WI38 (cell line): ENCODE measurements around the gene CAPG.

Experiments used
- H3K4me3 ChIP-seq: 2 replicates; pipeline ENCODE4 v1.5.1; 2011; ENCODE audit warnings: low read depth, mild to moderate bottlenecking, control low read depth, low read length
- TF ChIP-seq, protein P1 (sequence below): IDR thresholded peaks from 2 replicates; pipeline ENCODE4 v1.5.1; 2012; ENCODE audit warnings: low read depth, mild to moderate bottlenecking, control low read depth, low read length

CAPG gene

DNA sequence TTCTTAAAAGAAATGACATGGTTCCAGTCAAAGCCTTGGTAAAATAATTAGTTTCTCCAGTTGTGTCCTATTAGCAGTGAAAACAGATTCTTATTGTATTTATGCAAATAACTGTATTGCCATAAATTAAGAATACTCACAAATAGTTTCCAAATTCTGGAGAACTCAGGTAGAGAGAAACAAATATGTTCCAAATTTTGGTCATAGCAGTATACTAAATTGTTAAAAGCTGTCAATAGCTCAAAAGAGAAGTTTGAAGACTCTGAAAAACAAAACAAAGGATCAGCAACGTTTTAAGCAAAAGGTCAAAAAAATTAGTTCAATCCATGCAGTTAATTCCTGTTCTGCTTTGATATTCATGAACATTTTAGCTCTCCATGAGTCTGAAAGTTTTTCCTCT is 30.1 kb downstream of the CAPG start:
- TF ChIP-seq, protein P1, sequence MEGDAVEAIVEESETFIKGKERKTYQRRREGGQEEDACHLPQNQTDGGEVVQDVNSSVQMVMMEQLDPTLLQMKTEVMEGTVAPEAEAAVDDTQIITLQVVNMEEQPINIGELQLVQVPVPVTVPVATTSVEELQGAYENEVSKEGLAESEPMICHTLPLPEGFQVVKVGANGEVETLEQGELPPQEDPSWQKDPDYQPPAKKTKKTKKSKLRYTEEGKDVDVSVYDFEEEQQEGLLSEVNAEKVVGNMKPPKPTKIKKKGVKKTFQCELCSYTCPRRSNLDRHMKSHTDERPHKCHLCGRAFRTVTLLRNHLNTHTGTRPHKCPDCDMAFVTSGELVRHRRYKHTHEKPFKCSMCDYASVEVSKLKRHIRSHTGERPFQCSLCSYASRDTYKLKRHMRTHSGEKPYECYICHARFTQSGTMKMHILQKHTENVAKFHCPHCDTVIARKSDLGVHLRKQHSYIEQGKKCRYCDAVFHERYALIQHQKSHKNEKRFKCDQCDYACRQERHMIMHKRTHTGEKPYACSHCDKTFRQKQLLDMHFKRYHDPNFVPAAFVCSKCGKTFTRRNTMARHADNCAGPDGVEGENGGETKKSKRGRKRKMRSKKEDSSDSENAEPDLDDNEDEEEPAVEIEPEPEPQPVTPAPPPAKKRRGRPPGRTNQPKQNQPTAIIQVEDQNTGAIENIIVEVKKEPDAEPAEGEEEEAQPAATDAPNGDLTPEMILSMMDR: no peak
- H3K4me3 ChIP-seq: no peak overlapping the region

DNA sequence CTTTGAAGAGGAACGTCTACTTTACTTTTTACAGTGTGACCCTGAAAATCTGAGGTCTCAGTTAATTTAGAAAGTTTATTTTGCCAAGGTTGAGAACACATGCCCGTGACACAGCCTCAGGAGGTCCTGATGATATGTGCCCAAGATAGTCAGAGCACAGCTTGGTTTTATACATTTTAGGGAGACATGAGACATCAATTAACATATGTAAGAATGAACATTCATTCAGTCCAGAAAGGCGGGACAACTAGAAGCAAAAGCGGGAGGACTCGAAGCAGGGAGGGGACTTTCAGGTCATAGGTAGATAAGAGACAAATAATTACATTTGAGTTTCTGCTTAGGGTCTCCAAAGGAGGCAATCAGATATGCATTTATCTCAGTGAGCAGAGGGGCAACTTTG is 31.9 kb downstream of the CAPG start:
- TF ChIP-seq, protein P1: no peak

DNA sequence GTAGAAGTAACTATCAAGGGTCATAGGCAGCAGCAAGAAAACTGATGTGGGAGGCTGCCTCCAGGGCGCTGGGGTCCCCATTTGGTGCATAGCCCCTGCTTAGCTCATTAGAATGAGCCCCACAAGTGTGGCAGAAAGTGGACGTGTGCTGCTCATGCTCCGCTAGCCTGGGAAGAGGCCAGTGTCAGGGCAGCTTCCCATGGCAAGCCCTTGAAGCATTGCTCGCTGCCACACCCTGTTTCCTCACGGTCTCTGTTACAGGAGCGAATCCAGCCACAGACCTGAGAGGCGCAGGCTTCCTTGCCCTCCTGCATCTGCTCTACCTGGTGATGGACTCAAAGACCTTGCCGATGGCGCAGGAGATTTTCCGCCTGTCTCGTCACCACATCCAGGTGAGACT is 33.1 kb downstream of the CAPG start:
- H3K4me3 ChIP-seq: no peak overlapping the region
- TF ChIP-seq, protein P1: no peak

More for the DNA sequence above, 31.9 kb downstream of the CAPG start:
- no peak overlapping the region for H3K4me3 ChIP-seq

DNA sequence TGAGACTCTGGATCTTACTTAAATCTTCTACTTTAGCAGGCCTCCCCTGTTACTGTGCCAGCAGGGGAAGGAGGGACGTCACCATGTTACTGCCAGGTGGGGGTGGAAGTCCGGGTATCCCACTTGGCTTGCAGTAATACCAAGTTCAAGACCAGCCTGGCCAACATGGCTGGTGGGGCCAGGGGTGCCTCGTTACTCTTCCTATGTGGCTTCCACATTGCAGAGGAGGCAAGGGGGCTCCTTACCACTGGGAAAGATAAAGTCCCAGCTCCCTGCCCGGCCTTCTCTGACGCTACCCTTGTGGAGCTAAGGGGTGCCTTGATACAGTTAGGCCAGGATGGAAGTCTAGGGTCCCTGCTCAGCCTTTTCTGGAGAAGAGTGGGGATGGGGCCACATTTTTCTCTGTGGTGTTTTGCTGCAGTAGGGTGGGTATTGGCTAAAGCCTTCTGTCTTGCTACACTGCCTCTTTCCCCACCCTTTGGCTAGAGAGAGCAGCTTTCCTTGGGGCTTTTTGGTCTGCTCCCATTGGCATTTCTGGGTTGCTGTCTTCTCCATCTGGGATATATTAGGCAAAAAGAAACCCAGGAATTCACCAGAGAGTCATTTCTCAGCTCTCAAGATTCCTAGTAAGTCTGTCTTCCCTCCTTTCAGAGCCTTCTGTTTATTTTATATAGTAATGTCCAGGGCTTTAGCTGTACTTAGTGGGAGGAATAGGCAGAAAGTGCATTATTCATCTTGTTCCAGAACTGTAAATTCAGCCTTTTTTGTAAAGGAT is 33.7 kb downstream of the CAPG start:
- no peak overlapping the region for H3K4me3 ChIP-seq
- TF ChIP-seq, protein P1: no peak

DNA sequence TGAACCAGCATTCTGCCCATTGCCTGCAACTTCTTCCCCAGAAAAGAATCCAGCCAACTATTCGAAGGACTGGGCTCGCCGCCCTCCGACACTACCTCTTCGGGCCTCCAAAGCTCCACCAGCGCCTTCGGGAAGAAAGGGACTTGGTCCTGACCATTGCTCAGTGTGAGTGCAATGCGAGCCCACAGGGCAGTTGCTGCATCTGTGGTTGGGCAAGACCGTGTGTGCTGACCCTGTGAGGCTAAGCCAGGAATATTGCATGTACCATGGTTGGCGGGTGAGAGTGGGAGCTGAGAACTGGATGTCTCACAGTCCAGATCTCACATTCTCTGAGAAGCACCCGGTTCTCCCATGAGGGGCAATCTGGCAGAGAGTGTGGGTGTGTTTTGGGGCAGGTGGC is 39.1 kb downstream of the CAPG start:
- no peak overlapping the region for H3K4me3 ChIP-seq

DNA sequence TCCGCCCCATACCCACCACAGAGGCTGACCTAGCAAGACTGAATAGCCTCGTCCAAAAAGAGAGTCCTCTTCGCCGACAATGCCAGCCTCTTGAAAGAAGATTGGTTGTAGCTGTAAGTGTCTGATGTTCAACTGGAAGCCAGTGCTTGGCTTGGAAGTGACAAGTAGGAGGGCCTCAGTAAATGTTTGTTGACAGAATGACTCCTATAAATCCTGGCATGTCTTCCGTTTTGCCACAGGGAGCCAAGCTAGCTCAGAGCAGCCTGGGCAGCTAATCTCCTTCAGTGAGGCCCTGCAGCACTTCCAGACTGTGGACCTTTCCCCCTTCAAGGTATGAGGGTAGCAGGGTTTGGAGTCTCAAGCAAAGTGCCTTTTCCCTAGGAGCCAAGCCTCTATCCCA is 40.7 kb downstream of the CAPG start:
- TF ChIP-seq, protein P1: no peak
- H3K4me3 ChIP-seq: no peak overlapping the region

More for the DNA sequence above, 39.1 kb downstream of the CAPG start:
- TF ChIP-seq, protein P1: no peak

DNA sequence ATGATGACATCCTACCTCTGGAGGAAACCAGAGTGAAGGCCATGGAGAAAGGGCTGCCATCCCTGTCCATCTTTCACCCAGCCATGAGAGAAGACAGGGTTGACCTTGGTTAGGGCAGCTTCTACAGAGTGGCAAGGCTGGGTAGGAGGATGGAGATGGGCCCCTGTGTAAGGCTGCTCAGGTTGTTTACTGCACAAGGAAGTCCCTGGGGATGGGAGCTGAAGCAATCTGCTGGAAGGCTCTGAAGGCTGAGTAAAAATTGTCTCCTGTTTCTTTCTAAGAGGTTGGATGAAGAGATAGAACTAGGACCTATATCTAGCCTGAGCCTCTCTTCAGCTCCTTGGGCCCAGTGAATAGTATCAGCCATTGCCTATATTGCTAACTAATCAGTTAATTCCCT is 41.2 kb downstream of the CAPG start:
- TF ChIP-seq, protein P1: no peak
- H3K4me3 ChIP-seq: no peak overlapping the region
